Astrocyte (in vitro differentiated cells and primary cell): Measurements from ENCODE around the gene GFER. TPM values are rescaled to one million over a fixed set of nuclear protein-coding genes. Genes with fewer than 3 reads are reported as not detected.

Source experiments
- DNase-seq: peaks from one replicate; pipeline ENCODE4 v3.0.0-alpha.2; 2010; ENCODE audit warnings: low read depth
- FAIRE-seq: peaks from 2 replicates; lab custom pipeline; 2011; peaks lifted over from hg19 to GRCh38; lab: Jason Lieb, UNC
- H2AFZ ChIP-seq: 2 replicates; pipeline ENCODE4 v1.6.0; 2012; ENCODE audit warnings: low read depth, low read length, inconsistent platforms
- H3K27ac ChIP-seq: 2 replicates; pipeline ENCODE4 v1.5.1; 2011; ENCODE audit warnings: low read depth, low read length, inconsistent platforms
- H3K27me3 ChIP-seq: 2 replicates; pipeline ENCODE4 v1.6.0; 2011; ENCODE audit warnings: low read length, inconsistent platforms; ENCODE audit not compliant: insufficient read depth
- H3K36me3 ChIP-seq: 2 replicates; pipeline ENCODE4 v1.5.1; 2011; ENCODE audit warnings: low read length, inconsistent platforms; ENCODE audit not compliant: insufficient read depth
- H3K4me1 ChIP-seq: 2 replicates; pipeline ENCODE4 v1.5.1; 2011; ENCODE audit warnings: low read length, inconsistent platforms; ENCODE audit not compliant: insufficient read depth
- H3K4me2 ChIP-seq: 2 replicates; pipeline ENCODE4 v1.6.0; 2012; ENCODE audit warnings: low read length, inconsistent platforms
- H3K4me3 ChIP-seq: 2 replicates; pipeline ENCODE4 v1.5.1; 2011; ENCODE audit warnings: low read depth, mild to moderate bottlenecking, low read length, inconsistent platforms; ENCODE audit not compliant: insufficient read depth
- H3K79me2 ChIP-seq: 2 replicates; pipeline ENCODE4 v1.6.0; 2012; ENCODE audit warnings: mild to moderate bottlenecking, low read length, inconsistent platforms; ENCODE audit not compliant: insufficient read depth
- H3K9ac ChIP-seq: 2 replicates; pipeline ENCODE4 v1.6.0; 2012; ENCODE audit warnings: mild to moderate bottlenecking, low read length, inconsistent platforms
- H3K9me3 ChIP-seq: 2 replicates; pipeline ENCODE4 v1.5.1; 2012; ENCODE audit warnings: low read depth, mild to moderate bottlenecking, low read length, inconsistent platforms; ENCODE audit not compliant: insufficient read depth
- H4K20me1 ChIP-seq: 2 replicates; pipeline ENCODE4 v1.6.0; 2012; ENCODE audit warnings: low read length, inconsistent platforms; ENCODE audit not compliant: insufficient read depth
- H3K27ac Mint-ChIP-seq: one replicate; pipeline ENCODE4 v1.8.0; 2021; ENCODE audit warnings: mild to moderate bottlenecking, mixed read lengths; ENCODE audit not compliant: unreplicated experiment
- H3K27me3 Mint-ChIP-seq: one replicate; pipeline ENCODE4 v1.8.0; 2021; ENCODE audit warnings: low read depth, mixed read lengths; ENCODE audit not compliant: unreplicated experiment
- H3K36me3 Mint-ChIP-seq: one replicate; pipeline ENCODE4 v1.8.0; 2021; ENCODE audit warnings: low read depth, mixed read lengths; ENCODE audit not compliant: unreplicated experiment
- H3K4me1 Mint-ChIP-seq: one replicate; pipeline ENCODE4 v1.8.0; 2021; ENCODE audit warnings: low read depth, mixed read lengths; ENCODE audit not compliant: unreplicated experiment
- H3K4me3 Mint-ChIP-seq: one replicate; pipeline ENCODE4 v1.8.0; 2021; ENCODE audit warnings: mild to moderate bottlenecking, moderate library complexity, mixed read lengths; ENCODE audit not compliant: unreplicated experiment
- H3K9me3 Mint-ChIP-seq: one replicate; pipeline ENCODE4 v1.8.0; 2021; ENCODE audit warnings: mild to moderate bottlenecking, mixed read lengths; ENCODE audit not compliant: unreplicated experiment
- CTCF ChIP-seq: IDR thresholded peaks from 2 replicates; pipeline ENCODE4 v1.5.1; 2011; ENCODE audit warnings: low read depth, mild to moderate bottlenecking, inconsistent platforms, low read length, moderate library complexity; ENCODE audit not compliant: insufficient read depth
- EZH2 ChIP-seq: IDR thresholded peaks from 2 replicates; pipeline ENCODE4 v1.6.1; 2012; ENCODE audit warnings: mild to moderate bottlenecking, low read length, inconsistent platforms; ENCODE audit not compliant: insufficient read depth
- total RNA-seq: library from RNA; stranded (reverse); gene quantifications from 2 replicates; pipeline ENCODE4 v1.2.1, GENCODE V29; 2021

GFER gene
- total RNA-seq, 1 donor from 2014 or later, result 30.4 TPM

- peaks cover 45% of the 10 kb centered on the region for H4K20me1 ChIP-seq
- H3K4me2 ChIP-seq, result peak overlapping the region; percentile 91
- H3K27ac ChIP-seq, result no peak overlapping the region
- DNase-seq, result peak; percentile 10
- H3K9me3 ChIP-seq, result no peaks in the 10 kb centered on the region
- Mint-ChIP-seq H3K4me1 (peaks cover 2% of the 10 kb centered on the region), H3K36me3 (peaks cover 2% of the 10 kb centered on the region), H3K27me3 (peaks cover 29% of the 10 kb centered on the region), H3K27ac (peak overlapping the region; percentile 58), H3K4me3 (peak overlapping the region; percentile 86), H3K9me3 (no peaks in the 10 kb centered on the region)
- no peak for FAIRE-seq
- peaks cover 5% of the 10 kb centered on the region for H3K36me3 ChIP-seq
- H2AFZ ChIP-seq, result peak overlapping the region; percentile 60
- H3K27me3 ChIP-seq, result peaks cover 40% of the 10 kb centered on the region
- peak overlapping the region; percentile 83 for H3K9ac ChIP-seq
- H3K4me3 ChIP-seq, result peak overlapping the region; percentile 68
- TF ChIP-seq EZH2 (no peak), CTCF (no peak)
- peaks cover 16% of the 10 kb centered on the region for H3K79me2 ChIP-seq
- peaks cover 15% of the 10 kb centered on the region for H3K4me1 ChIP-seq
Observed at GRCh38 chr16:1984347-1985225, 593 bp downstream of the GFER start.

GRCh38 chr16:1985466-1986150 lies 1.6 kb downstream of the GFER start:
- no peaks in the 10 kb centered on the region for H3K9me3 Mint-ChIP-seq
- Histone ChIP-seq H3K27ac (no peak overlapping the region), H3K9ac (no peak overlapping the region), H3K4me2 (peak overlapping the region; percentile 91), H4K20me1 (peaks cover 35% of the 10 kb centered on the region), H3K4me3 (no peak overlapping the region), H3K4me1 (peaks cover 17% of the 10 kb centered on the region), H3K9me3 (no peaks in the 10 kb centered on the region), H3K79me2 (peaks cover 16% of the 10 kb centered on the region), H3K36me3 (peaks cover 5% of the 10 kb centered on the region), H2AFZ (no peak overlapping the region), H3K27me3 (peaks cover 36% of the 10 kb centered on the region)
- no peak overlapping the region for H3K27ac Mint-ChIP-seq
- TF ChIP-seq CTCF (no peak), EZH2 (no peak)
- peaks cover 2% of the 10 kb centered on the region for H3K4me1 Mint-ChIP-seq
- peaks cover 26% of the 10 kb centered on the region for H3K27me3 Mint-ChIP-seq
- H3K4me3 Mint-ChIP-seq, result peak overlapping the region; percentile 86
- DNase-seq (no peak), FAIRE-seq (no peak)
- H3K36me3 Mint-ChIP-seq, result peaks cover 2% of the 10 kb centered on the region
